GM21423 (cell line): ENCODE measurements around the gene GAL.

Experiments used
- ATAC-seq: cut with Tn5 transposase; IDR thresholded peaks from one replicate; pipeline ENCODE4 v1.9.1; 2021; ENCODE audit warnings: mild to moderate bottlenecking, moderate library complexity; ENCODE audit not compliant: unreplicated experiment

The GAL gene

GRCh38 chr11:68707527-68707926 is 23.2 kb downstream of the GAL start:
- ATAC-seq, result no peak

GRCh38 chr11:68709062-68709461 is 24.7 kb downstream of the GAL start:
- ATAC-seq, result no peak

GRCh38 chr11:68710409-68710808 is 26.1 kb downstream of the GAL start:
- no peak for ATAC-seq

GRCh38 chr11:68711114-68711513 is 26.8 kb downstream of the GAL start:
- no peak for ATAC-seq

- no peak for ATAC-seq
Measured at GRCh38 chr11:68714060-68714856, 29.9 kb downstream of the GAL start.

GRCh38 chr11:68715456-68716122 is 31.2 kb downstream of the GAL start:
- ATAC-seq, result no peak

GRCh38 chr11:68721075-68721474 is 36.7 kb downstream of the GAL start:
- ATAC-seq, result no peak

- ATAC-seq, result no peak
Measured at GRCh38 chr11:68722143-68722542, 37.8 kb downstream of the GAL start.

GRCh38 chr11:68724293-68724692 is 39.9 kb downstream of the GAL start:
- no peak for ATAC-seq

GRCh38 chr11:68727783-68728182 is 43.4 kb downstream of the GAL start:
- ATAC-seq, result no peak

- no peak for ATAC-seq
Measured at GRCh38 chr11:68734111-68734510, 49.8 kb downstream of the GAL start.

GRCh38 chr11:68735125-68735524 is 50.8 kb downstream of the GAL start:
- no peak for ATAC-seq

- no peak for ATAC-seq
Measured at GRCh38 chr11:68735646-68736045, 51.3 kb downstream of the GAL start.
